DMS53 treated with DMSO at 0.1 percent for 48 hours (cell line): ENCODE results near the gene VMP1.
"Not testable (repeated sequence)": the region's sequence is repeated elsewhere in the genome, so short reads cannot be mapped to it uniquely, and the experiment has no call there.

ENCODE experiments used
- DNase-seq: peaks from one replicate; lab custom pipeline; 2025; ENCODE audit not compliant: unreplicated experiment; lab: John Stamatoyannopoulos, UW

Gene VMP1

GRCh38 chr17:59776577-59776976 is 69.1 kb downstream of the VMP1 start:
- DNase-seq: no peak

GRCh38 chr17:59777033-59777432 is 69.6 kb downstream of the VMP1 start:
- no peak for DNase-seq

- no peak for DNase-seq
These were observed 71.5 kb downstream of the VMP1 start for GRCh38 chr17:59778996-59779395.

- no peak for DNase-seq
These were observed 72.1 kb downstream of the VMP1 start for GRCh38 chr17:59779521-59779920.

- DNase-seq: not testable (repeated sequence)
These were observed 73.1 kb downstream of the VMP1 start for GRCh38 chr17:59780548-59780947.

GRCh38 chr17:59783221-59784047 is 76.0 kb downstream of the VMP1 start:
- no peak for DNase-seq

- peak; percentile 10 for DNase-seq
These were observed 77.8 kb downstream of the VMP1 start for GRCh38 chr17:59785091-59785799.

- no peak for DNase-seq
These were observed 78.7 kb downstream of the VMP1 start for GRCh38 chr17:59786213-59786535.

GRCh38 chr17:59786536-59787319 is 79.3 kb downstream of the VMP1 start:
- DNase-seq: peak; percentile 88

GRCh38 chr17:59789849-59790248 is 82.4 kb downstream of the VMP1 start:
- not testable (repeated sequence) for DNase-seq

GRCh38 chr17:59790418-59790817 is 83.0 kb downstream of the VMP1 start:
- DNase-seq: not testable (repeated sequence)

- DNase-seq: no peak
These were observed 83.5 kb downstream of the VMP1 start for GRCh38 chr17:59790910-59791309.

GRCh38 chr17:59791603-59792457 is 84.4 kb downstream of the VMP1 start:
- no peak for DNase-seq

- DNase-seq: not testable (repeated sequence)
These were observed 85.0 kb downstream of the VMP1 start for GRCh38 chr17:59792458-59792823.

- no peak for DNase-seq
These were observed 85.8 kb downstream of the VMP1 start for GRCh38 chr17:59793205-59793604.

GRCh38 chr17:59796138-59796537 is 88.7 kb downstream of the VMP1 start:
- DNase-seq: no peak

GRCh38 chr17:59796785-59797205 is 89.3 kb downstream of the VMP1 start:
- no peak for DNase-seq

GRCh38 chr17:59798111-59798510 is 90.7 kb downstream of the VMP1 start:
- DNase-seq: no peak

- DNase-seq: no peak
These were observed 93.1 kb downstream of the VMP1 start for GRCh38 chr17:59800530-59800942.

- no peak for DNase-seq
These were observed 94.7 kb downstream of the VMP1 start for GRCh38 chr17:59802160-59802559.
